HL-60/S4 treated with phorbol 12-myristate 13-acetate at 8.2 ng/mL for 4 days and 3 days (cell line): ENCODE results near the gene OR13J1.

Experiments
- in situ Hi-C: fragments of 300-500 bp; cut with MboI; formaldehyde crosslinking; loops from 2 replicates; pipeline ENCODE4 v1.15.0; 2022; ENCODE audit warnings: low sequenced_read_pairs

Gene OR13J1

DNA sequence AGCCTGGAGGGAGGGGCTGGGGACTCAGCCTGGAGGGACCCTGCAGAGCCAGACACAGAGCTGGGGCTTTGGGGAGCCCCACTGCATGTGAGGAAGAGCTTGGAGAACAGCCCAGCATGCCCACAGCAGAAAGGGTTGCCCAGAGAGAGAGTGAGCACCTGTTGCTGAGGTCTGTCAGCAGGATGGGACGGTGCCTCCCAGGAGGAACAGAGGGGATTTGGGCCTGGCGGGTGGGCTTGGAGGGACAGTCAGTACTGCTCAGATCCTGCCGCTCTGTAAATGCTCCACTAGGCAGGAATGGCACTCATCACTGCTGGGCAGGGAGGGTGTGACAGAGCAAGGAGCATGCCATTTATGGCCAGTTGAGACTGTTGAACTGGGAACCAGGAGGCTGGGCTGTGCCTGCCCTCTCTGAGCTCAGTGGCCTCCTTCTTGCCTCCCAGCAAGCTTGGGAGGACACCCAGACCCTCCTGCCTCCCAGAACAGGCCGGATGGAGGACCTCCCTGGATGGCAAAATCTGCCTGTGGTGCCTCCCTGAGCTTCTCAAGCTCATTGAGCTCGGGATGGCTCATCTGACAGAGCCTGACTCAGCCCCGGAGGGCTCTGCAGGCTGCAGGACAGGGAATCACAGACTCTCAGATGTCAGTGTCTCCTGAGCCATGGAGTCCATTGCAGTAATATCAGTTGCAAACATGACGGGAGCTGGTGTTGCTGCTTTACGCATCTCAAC, 35.0 kb upstream of the OR13J1 start:
- in situ Hi-C loops = no loop called here

DNA sequence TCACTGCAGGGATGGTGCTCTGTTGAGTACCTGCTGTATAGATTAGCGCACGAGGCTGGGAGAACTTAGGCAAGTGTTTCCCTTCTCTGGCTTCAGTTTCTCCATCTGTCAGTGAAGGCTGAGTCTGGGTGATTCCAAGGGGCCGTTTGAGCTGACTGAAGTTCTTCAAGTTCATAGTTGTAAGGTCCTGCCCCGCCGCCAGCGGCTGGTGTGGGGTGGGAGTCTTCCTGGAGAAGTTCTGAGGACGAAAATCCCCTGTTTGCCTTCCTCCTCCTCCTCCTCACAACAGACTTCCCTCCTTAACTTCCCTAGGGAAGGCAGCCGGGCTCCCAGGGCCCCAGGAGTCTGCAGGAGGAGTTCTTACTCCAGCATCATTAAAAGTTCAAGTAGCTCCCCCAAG, 34.1 kb upstream of the OR13J1 start:
- in situ Hi-C loops = no loop called here

DNA sequence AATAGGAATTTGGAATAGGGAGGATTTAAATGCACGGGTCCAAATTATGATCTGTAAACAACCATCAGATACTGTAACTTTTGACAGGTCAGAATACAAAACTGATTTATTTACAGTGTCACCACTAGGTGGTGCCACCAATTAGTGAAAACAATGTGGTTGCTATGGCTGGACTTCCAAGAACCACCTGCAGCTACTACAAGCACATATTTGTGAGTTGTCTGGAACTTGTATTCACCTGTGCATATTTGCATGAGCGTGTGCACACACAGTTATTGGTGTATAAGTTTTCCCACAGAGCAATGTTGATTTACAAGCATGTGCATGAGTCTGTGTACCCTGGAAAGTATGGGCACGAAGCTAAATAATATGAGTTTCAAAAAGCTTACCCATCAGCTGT, 32.8 kb upstream of the OR13J1 start:
- in situ Hi-C loops = no loop called here

DNA sequence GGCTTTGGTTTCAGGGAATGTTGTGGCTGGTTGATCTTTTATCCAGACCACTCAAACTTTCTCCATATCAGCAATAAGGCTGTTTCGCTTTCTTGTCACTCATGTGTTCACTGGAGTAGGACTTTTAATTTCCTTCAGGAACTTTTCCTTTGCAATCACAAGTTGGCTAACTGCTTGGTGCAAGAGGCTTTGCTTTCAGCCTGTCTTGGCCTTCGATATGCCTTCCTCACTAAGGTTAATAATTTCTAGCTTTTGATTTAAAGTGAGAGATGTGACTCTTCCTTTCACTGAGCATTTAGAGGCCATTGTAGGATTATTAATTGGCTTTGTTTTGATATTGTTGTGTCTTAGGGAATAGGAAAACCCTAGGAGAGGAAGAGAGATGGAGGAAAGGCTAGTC, 28.8 kb upstream of the OR13J1 start:
- in situ Hi-C loops = loop anchor here (25.0 kb wide), 1 partner anchor 112 kb away; the partner anchor contains the start of gene NPR2

DNA sequence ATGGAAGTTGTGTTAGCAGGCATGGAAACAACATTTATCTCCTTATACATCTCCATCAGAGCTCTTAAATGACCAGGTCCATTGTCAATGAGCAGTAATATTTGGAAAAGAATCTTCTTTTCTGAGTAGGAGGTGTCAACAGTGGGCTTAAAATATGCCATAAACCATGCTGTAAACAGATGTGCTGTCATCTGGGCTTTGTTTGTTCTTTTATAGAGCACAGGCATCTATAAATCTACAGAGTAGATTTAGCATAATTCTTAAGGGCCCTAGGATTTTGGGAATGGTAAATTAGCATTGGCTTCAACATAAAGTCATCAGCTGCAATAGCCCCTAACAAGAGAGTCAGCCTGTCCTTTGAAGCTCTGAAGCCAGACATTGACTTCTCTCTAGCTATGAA, 28.1 kb upstream of the OR13J1 start:
- in situ Hi-C loops = loop anchor here (25.0 kb wide), 1 partner anchor 111 kb away; the partner anchor contains the start of gene NPR2

DNA sequence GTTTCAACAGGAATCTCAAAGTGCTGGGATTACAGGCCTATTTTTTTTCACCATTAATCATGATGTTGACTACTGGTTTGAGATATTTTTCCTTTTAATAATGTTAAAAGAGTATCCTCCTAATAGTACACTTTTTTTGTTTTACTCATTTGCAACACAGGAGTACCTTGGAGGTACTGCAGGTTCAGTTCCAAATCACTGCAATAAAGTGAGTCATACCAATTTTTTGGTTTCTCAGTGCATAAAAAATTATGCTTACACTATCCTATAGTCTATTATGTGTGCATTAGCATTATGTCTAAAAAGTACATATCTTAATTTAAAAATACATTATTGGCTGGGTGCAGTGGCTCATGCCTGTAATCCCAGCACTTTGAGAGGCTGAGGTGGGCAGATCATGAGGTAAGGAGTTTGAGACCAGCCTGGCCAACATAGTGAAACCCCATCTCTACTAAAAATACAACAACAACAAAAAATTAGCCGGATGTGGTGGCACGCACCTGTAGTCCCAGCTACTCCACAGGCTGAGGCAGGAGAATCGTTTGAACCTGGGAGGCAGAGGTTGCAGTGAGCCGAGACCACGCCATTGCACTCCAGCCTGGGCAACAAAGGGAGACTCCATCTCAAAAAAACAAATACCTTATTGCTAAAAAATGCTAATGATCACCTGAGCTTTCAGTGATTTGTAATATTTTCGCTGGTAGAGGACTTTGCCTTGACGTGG, 27.3 kb upstream of the OR13J1 start:
- in situ Hi-C loops = loop anchor here (25.0 kb wide), 1 partner anchor 110 kb away; the partner anchor contains the start of gene NPR2

DNA sequence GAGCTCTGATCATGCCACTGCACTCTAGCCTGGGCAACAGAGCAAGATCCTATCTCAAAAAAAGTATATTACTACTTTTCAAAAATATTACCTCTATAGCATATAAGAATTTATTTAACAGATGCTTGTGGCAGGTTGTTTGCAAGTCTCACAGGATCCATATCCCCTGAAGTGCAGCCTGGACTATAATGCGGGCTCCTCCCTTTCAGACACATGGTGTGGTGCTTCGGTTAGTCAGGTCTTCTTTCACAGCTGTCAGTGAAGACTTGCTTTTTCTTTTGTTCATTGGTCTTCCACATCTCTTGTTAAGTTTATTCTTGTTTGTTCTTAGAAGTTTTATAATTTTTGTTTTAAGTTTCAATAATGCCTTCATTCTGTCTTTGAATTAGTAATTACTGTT, 26.4 kb upstream of the OR13J1 start:
- in situ Hi-C loops = loop anchor here (25.0 kb wide), 1 partner anchor 109 kb away; the partner anchor contains the start of gene NPR2

DNA sequence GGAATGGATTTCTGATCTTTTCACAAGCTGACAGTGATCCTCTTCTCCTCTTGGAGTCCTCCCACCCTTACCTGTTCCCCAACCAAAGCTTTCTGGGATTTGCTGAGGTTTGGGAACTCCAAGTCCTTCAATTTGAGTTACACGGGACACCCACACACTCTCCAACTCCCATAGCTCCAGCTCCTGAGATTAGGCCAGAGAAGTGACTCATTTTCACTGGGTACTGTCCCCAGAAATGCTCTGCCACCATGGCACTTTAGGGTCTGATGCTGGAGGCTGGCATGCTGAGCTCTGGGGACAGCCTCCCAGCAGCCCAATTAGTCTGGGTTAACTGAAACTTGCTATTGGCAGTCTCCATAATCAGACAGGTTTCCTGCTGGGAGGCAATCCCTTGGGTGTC, 21.9 kb upstream of the OR13J1 start:
- in situ Hi-C loops = loop anchor here (25.0 kb wide), 1 partner anchor 105 kb away; the partner anchor contains the start of gene NPR2

DNA sequence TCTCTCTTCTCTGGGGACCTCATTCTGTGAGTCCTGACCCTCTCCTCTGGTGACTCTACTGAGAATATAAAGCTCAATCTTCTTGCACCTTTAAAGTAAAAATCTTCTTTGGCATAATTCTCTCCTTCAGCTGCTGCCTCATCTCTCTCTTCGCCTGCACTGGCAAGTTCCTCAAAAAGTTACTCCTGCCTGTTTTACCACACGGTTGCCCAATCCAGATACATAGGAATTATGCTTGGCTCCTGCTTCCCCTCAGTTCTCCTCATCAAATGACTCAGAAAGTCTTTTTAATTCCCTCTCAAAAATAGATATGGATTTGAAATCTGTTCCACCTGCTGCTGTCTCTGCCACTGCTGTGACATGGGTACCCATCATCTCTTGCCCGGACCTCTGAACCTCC, 21.4 kb upstream of the OR13J1 start:
- in situ Hi-C loops = loop anchor here (25.0 kb wide), 1 partner anchor 104 kb away; the partner anchor contains the start of gene NPR2

DNA sequence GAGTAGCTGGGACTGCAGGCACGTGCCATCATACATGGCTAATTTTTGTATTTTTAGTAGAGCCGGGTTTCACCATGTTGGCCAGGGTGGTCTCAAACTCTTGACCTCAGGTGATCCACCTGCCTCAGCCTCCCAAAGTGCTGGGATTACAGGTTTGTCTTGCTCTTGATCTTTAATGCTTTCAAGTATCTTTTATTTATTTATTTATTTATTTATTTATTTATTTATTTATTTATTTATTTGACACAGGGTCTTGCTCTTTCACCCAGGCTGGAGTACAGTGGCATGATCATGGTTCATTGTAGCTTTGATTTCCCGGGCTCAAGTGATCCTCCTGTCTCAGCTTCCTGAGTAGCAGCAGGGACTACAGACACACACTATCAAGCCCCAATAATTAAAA, 14.7 kb upstream of the OR13J1 start:
- in situ Hi-C loops = loop anchor here (25.0 kb wide), 1 partner anchor 98 kb away; the partner anchor contains the start of gene NPR2

DNA sequence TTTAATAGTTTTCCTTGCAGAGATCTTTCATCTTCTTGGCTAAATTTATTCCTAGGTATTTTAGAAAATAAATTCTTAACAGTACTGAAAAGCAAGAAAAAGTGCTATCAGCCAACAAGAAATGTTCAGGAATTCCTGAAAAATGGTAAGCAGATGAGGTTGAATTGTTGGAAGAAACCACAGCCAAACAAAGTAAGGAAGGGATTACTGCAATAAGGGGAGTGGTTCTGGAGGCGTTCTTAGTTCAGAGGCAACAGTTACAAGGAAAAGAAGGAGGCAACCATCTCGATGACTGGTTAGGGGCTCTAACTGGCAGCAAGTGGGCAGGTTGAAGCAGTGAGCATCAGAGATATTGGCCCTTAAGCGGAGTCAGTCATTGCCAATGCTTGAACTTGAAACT, 12.8 kb upstream of the OR13J1 start:
- in situ Hi-C loops = loop anchor here (25.0 kb wide), 1 partner anchor 96 kb away; the partner anchor contains the start of gene NPR2

DNA sequence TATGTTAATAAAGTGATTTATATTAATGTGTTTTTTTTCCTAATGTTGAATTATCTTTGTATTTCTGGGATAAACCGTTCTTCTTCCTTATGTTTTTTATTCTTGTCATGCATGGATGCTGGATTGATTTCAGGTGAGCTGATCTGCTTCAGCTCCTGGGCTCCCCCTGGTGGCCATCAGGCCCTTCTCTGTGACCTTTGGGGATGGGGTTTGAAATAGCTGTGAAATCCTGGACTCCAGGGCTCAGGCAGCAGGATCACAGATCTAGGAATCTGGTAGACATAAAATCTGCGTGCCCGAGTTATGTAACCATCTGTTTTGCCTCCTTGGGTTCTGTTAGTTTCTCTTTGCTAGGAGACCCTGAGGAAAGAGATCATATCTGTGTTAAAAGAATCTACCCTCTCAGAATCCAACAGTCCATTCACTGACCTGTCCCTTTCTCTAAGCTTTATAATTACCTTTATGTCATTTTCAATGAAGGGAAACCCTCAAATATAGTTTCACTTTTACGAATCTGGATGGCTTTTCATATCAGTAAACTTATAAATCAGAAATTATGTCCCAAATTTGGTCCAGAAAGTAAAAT, 12.2 kb upstream of the OR13J1 start:
- in situ Hi-C loops = loop anchor here (25.0 kb wide), 1 partner anchor 95 kb away; the partner anchor contains the start of gene NPR2

DNA sequence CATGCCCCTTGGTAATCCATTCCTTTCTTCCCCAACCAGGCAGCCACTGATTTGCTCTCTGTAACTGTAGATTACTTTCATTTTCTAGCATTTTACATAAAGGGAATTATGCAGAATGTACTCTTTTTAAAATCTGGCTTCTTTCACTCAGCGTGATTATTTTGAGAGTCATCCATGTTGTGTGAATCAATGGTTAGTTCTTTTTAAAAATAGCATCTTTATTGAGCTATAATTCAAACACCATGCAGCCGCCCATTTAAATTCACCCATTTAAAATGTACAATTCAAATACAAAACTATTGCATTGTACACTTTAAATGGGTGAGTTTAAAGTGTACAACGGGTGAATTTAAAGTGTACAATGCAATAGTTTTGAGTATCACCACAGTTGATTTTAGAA, 2.3 kb upstream of the OR13J1 start:
- in situ Hi-C loops = no loop called here

DNA sequence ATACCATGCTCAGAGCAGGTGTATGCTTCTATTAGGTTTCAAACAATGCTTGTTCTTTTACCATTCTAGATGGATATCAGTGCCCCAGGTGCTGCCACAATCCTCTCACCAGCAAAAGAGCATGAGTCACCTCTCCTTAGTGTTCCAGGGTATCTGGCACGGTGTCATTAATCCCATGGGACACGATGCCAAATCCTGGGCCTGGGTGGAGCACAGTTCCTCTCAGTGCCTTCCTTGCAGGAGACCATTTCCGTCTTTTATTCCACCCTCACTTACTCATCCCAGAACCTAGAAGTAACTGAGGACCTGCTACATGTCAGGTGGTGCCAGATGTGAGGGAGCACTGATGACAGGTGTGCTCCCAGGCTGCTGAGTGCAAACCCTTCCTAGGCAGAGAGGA, 1.3 kb upstream of the OR13J1 start:
- in situ Hi-C loops = no loop called here

DNA sequence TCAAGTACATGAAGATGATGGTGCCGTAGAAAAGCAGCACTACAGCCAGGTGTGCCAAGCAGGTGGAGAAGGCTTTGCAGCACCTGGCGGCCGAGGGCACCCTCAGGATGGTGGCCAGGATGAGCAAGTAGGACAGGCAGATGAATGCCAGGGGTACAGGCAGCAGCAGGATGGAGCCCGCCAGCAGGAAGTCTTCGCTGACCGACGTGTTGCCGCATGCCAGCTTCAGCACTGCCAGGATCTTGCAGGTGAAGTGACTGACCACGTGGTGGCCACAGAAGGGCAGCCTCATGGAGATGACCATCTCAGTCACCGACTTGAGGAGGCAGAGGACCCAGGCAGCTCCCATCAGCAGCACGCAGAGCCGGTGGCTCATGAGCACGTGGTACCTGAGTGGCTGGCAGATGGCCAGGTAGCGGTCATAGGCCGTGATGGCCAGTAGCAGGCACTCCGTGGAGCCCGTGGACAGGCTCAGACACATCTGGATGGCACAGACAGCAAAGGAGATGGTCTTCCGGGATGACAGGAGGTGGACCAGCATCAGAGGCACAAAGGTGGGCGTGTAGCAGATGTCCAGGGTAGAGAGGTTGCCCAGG, 482 bp downstream of the OR13J1 start:
- in situ Hi-C loops = no loop called here

DNA sequence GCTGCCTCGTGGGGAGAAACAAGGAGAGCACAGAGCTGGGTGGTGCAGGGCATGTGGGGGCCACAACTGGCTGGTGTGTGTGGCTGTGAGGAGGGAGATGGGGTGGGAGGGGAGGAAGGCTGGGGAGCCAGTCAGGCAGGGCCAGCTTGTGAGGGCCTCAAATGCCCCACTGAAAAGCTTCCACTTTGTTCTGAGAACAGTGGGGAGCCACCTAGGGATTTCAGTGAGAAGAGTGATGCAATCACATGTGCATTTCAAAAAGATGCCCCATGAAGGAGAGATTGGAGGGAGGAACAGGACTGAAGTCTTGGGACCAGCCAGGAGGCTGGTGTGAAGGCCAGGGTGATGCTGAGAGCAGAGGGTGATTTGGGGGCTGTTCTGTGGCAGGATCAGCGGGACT, 1.3 kb downstream of the OR13J1 start:
- in situ Hi-C loops = no loop called here

DNA sequence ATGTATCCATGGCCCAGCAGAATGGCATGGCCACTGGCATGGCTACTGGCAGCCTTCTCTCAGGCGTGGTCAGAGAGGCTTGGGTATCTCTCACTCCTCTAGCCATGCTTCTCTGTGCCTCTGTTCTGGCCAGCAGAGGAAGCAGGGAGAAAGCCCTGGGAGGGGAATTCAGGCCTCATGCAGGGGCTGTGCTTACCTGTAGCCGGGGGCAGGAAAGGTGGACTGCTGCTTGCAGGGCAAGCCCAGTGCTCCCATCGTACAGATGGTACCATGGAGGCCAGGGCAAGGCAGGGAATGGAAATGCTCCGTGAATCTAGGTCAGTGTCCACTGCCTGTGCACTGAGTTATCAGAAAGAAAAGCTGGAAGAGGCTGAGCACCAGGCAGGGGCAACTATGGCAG, 2.7 kb downstream of the OR13J1 start:
- in situ Hi-C loops = no loop called here

DNA sequence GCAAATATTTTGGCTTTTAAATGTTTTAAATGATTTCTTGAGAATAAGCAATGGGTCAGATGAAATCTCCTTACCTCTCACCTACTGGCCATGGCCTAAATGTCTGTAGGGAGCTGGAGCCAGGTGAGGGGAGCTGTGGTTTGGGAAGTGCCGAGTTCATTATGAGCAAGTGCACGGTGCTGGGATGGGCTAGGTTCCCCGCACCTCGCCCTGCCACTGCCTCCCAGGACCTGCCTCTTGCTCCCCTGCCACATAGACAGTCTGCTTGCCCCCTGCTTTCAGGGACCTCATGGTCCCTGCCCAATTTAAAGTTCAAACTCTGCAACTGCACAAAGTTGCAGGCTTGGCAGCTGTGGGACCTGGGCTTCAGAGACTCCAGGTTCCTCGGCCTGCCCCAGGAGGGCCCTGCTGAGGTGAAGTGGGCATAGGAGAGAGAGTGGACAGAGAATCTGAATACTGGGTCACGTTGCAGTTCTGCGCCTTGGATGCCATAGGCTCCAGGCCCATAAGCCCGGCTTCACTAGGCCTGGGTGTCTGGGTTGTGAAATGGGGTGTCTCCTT, 5.4 kb downstream of the OR13J1 start:
- in situ Hi-C loops = no loop called here

DNA sequence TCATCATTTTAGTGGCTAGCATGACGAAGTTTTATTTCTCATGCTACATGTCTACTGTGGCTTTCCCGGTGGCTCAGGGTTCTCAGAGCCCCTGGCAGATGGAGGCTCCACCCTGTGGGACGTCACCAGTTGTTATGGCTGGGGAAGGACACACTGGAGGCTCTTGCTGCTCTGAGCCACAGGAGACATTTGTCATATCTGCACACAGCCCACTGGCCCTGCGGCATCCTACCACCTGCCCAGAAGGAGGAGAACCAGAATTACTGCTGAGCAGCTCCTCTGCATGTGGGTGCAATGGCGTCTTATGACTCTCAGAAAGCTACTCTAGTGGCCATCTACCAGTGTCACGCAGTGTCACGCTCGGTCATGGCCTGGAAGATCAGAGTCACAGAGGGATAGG, 6.6 kb downstream of the OR13J1 start:
- in situ Hi-C loops = no loop called here

DNA sequence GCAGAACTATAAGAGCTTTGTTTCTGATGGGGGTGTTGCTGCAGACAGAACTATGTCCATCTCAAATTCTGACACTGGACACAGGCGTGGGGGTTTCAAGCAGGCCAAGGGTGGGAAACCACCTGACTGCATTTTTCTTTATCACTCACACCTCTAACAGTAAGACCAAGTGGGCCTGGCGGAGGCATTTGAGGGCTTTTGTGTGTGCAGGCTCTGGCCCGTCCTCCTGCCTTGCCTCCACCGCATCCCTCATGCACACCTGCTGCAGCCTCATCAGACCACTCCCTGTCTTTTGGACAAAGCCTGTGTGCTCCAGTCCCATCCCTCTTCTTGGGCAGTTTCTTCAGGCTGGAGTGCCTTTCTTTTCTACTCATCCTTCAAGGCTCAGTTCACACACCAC, 7.9 kb downstream of the OR13J1 start:
- in situ Hi-C loops = no loop called here
